ENCODE data around the gene FBXO44.

- TF ChIP-seq POLR2A (IDR thresholded peaks at IDR 0.05; ENCODE audit: low read depth) (no peak), CTCF (IDR thresholded peaks at IDR 0.05) (no peak), EP300 (IDR thresholded peaks at IDR 0.05) (no peak), POLR2AphosphoS5 (IDR thresholded peaks at IDR 0.05) (no peak)
Measured at GRCh38 chr1:11676386-11677103, 21.9 kb downstream of the FBXO44 start.
